Mesenchymal stem cell (in vitro differentiated cells and primary cell): ENCODE data around the gene CRYAA.

Experiments used
- DNase-seq: peaks from one replicate; pipeline ENCODE4 v3.0.0-alpha.2; 2013
- H2AFZ ChIP-seq: one replicate; pipeline ENCODE4 v1.6.1; 2013; ENCODE audit warnings: low read depth, mild to moderate bottlenecking, control low read depth, inconsistent platforms, low read length, moderate library complexity
- H2AK5ac ChIP-seq: 2 replicates; pipeline ENCODE4 v1.6.1; 2013; ENCODE audit warnings: low read length, moderate library complexity, mild to moderate bottlenecking, inconsistent platforms; ENCODE audit not compliant: severe bottlenecking
- H2BK120ac ChIP-seq: one replicate; pipeline ENCODE4 v1.6.1; 2013; ENCODE audit warnings: low read depth, mild to moderate bottlenecking, inconsistent platforms, low read length, moderate library complexity
- H2BK12ac ChIP-seq, 2 experiments: one replicate each; pipeline ENCODE4 v1.6.1; 2013; ENCODE audit warnings: inconsistent platforms in 2 of 2, low read length in 2 of 2, mild to moderate bottlenecking in 2 of 2, moderate library complexity in 2 of 2, control low read depth in 1 of 2
- H2BK15ac ChIP-seq: one replicate; pipeline ENCODE4 v1.6.1; 2013; ENCODE audit warnings: mild to moderate bottlenecking, low read depth, inconsistent platforms; ENCODE audit not compliant: poor library complexity, severe bottlenecking
- H2BK5ac ChIP-seq: 2 replicates; pipeline ENCODE4 v1.6.1; 2013; ENCODE audit warnings: low read depth, mild to moderate bottlenecking, low read length, control low read depth, inconsistent platforms; ENCODE audit not compliant: poor library complexity, severe bottlenecking
- H3K14ac ChIP-seq, 2 experiments: one replicate each; pipeline ENCODE4 v1.6.1; 2013; ENCODE audit warnings: inconsistent platforms in 2 of 2, low read length in 2 of 2, control low read depth in 1 of 2, mild to moderate bottlenecking in 1 of 2, moderate library complexity in 1 of 2
- H3K18ac ChIP-seq, 2 experiments: one replicate each; pipeline ENCODE4 v1.6.1; 2013; ENCODE audit warnings: inconsistent platforms in 2 of 2, low read length in 2 of 2, control low read depth in 1 of 2, low read depth in 1 of 2, mild to moderate bottlenecking in 1 of 2
- H3K23ac ChIP-seq, 2 experiments: one replicate each; pipeline ENCODE4 v1.6.1; 2013; ENCODE audit warnings: inconsistent platforms in 2 of 2, low read length in 2 of 2, mild to moderate bottlenecking in 2 of 2, moderate library complexity in 2 of 2, control low read depth in 1 of 2
- H3K27ac ChIP-seq: 2 replicates; pipeline ENCODE4 v1.5.1; 2013; ENCODE audit warnings: mild to moderate bottlenecking, moderate library complexity, low read length, control low read depth, inconsistent platforms; ENCODE audit not compliant: poor library complexity, severe bottlenecking
- H3K27me3 ChIP-seq, 2 experiments: 2 replicates each; pipeline versions ENCODE4 v1.6.1 to v1.7.0; 2013; ENCODE audit warnings: low read length in 2 of 2, mild to moderate bottlenecking in 2 of 2, moderate library complexity in 2 of 2, control low read depth in 1 of 2, inconsistent platforms in 1 of 2; ENCODE audit not compliant: control insufficient read depth in 1 of 2, insufficient read depth in 1 of 2
- H3K36me3 ChIP-seq, 2 experiments: 2 replicates each; pipeline versions ENCODE4 v1.6.1 to v1.7.0; 2013; ENCODE audit warnings: low read length in 2 of 2, control low read depth in 1 of 2, inconsistent platforms in 1 of 2, low read depth in 1 of 2, mild to moderate bottlenecking in 1 of 2; ENCODE audit not compliant: insufficient read depth in 2 of 2, control insufficient read depth in 1 of 2
- H3K4ac ChIP-seq, 2 experiments: one replicate each; pipeline ENCODE4 v1.6.1; 2013; ENCODE audit warnings: inconsistent platforms in 2 of 2, low read length in 2 of 2, mild to moderate bottlenecking in 2 of 2, moderate library complexity in 2 of 2, control low read depth in 1 of 2, low read depth in 1 of 2
- H3K4me1 ChIP-seq: 2 replicates; pipeline ENCODE4 v1.6.1; 2013; ENCODE audit warnings: low read depth, low read length, control low read depth; ENCODE audit not compliant: control insufficient read depth, insufficient read depth
- H3K4me2 ChIP-seq: 2 replicates; pipeline ENCODE4 v1.6.1; 2013; ENCODE audit warnings: low read length, mild to moderate bottlenecking, inconsistent platforms; ENCODE audit not compliant: poor library complexity, severe bottlenecking
- H3K4me3 ChIP-seq, 2 experiments: 2 replicates each; pipeline versions ENCODE4 v1.5.1 to v1.7.0; 2013; ENCODE audit warnings: low read length in 2 of 2, mild to moderate bottlenecking in 2 of 2, control low read depth in 1 of 2, low read depth in 1 of 2; ENCODE audit not compliant: insufficient read depth in 1 of 2
- H3K79me1 ChIP-seq: replicated peaks from 2 replicates; pipeline ENCODE4 v1.6.1; 2013; ENCODE audit warnings: mild to moderate bottlenecking, control low read depth, low read length, inconsistent platforms; ENCODE audit not compliant: poor library complexity, severe bottlenecking
- H3K9ac ChIP-seq: 2 replicates; pipeline ENCODE4 v1.7.0; 2013; ENCODE audit warnings: mild to moderate bottlenecking, low read length, moderate library complexity
- H3K9me3 ChIP-seq: 2 replicates; pipeline ENCODE4 v1.7.0; 2013; ENCODE audit warnings: mild to moderate bottlenecking, low read length; ENCODE audit not compliant: control insufficient read depth
- H4K8ac ChIP-seq: one replicate; pipeline ENCODE4 v1.6.1; 2013; ENCODE audit warnings: inconsistent platforms, mild to moderate bottlenecking, low read length, moderate library complexity
- H4K91ac ChIP-seq: one replicate; pipeline ENCODE4 v1.6.1; 2013; ENCODE audit warnings: mild to moderate bottlenecking, low read length, inconsistent platforms
- WGBS: methylation state at CpG from one replicate; pipeline ENCODE4 v1.1.7; 2013; ENCODE audit warnings: mixed read lengths; 5-methylcytosine and 5-hydroxymethylcytosine counted together

The CRYAA gene

GRCh38 chr21:43191971-43192370 lies 23.2 kb downstream of the CRYAA start:
- Histone ChIP-seq H2BK12ac (no peak overlapping the region), H3K79me1 (peaks cover 6% of the 10 kb centered on the region), H4K8ac (no peak overlapping the region), H3K4ac (no peak overlapping the region), H3K36me3 (no peaks in the 10 kb centered on the region), H3K4me2 (no peak overlapping the region), H3K27me3 (peaks cover 0 to 28% of the 10 kb centered on the region in 2 experiments), H2AK5ac (no peak overlapping the region), H3K4me1 (peaks cover 44% of the 10 kb centered on the region), H2BK5ac (no peak overlapping the region), H3K27ac (no peak overlapping the region), H3K14ac (no peak overlapping the region), H3K18ac (no peak overlapping the region), H4K91ac (no peak overlapping the region), H2BK120ac (no peak overlapping the region), H2BK15ac (no peak overlapping the region), H3K4me3 (no peak overlapping the region), H3K9ac (no peak overlapping the region), H2AFZ (no peak overlapping the region), H3K23ac (no peak overlapping the region), H3K9me3 (no peaks in the 10 kb centered on the region)
- DNase-seq, result no peak
- 94% methylated on average over 7 of the region's 7 CpGs for WGBS

- peaks cover 0 to 28% of the 10 kb centered on the region in 2 experiments for H3K27me3 ChIP-seq
- no peak overlapping the region for H3K4me3 ChIP-seq
- no peak overlapping the region for H2BK15ac ChIP-seq
- H3K18ac ChIP-seq, result peak overlapping the region in 1 of 2 experiments; percentile 23
- H2BK120ac ChIP-seq, result no peak overlapping the region
- no peak overlapping the region for H2AFZ ChIP-seq
- no peak overlapping the region for H3K4ac ChIP-seq
- H2AK5ac ChIP-seq, result peak overlapping the region; percentile 15
- H3K27ac ChIP-seq, result no peak overlapping the region
- no peaks in the 10 kb centered on the region for H3K36me3 ChIP-seq
- no peak overlapping the region for H3K9ac ChIP-seq
- H3K9me3 ChIP-seq, result no peaks in the 10 kb centered on the region
- H3K79me1 ChIP-seq, result peaks cover 6% of the 10 kb centered on the region
- H3K4me2 ChIP-seq, result no peak overlapping the region
- DNase-seq, result no peak
- H4K91ac ChIP-seq, result no peak overlapping the region
- H2BK12ac ChIP-seq, result peak overlapping the region in 1 of 2 experiments; percentile 2
- peaks cover 43% of the 10 kb centered on the region for H3K4me1 ChIP-seq
- no peak overlapping the region for H2BK5ac ChIP-seq
- no peak overlapping the region for H3K23ac ChIP-seq
- no peak overlapping the region for H3K14ac ChIP-seq
- 97% methylated on average over 8 of the region's 8 CpGs for WGBS
- no peak overlapping the region for H4K8ac ChIP-seq
These were observed 23.8 kb downstream of the CRYAA start for GRCh38 chr21:43192501-43193081.

- no peak overlapping the region for H3K27ac ChIP-seq
- no peak overlapping the region for H2BK5ac ChIP-seq
- peak overlapping the region; percentile 6 to 68 for H3K4ac ChIP-seq
- H2AK5ac ChIP-seq, result no peak overlapping the region
- peak overlapping the region; percentile 12 for H2BK120ac ChIP-seq
- H2BK15ac ChIP-seq, result no peak overlapping the region
- H3K4me2 ChIP-seq, result no peak overlapping the region
- no peak overlapping the region for H2AFZ ChIP-seq
- no peak overlapping the region for H3K23ac ChIP-seq
- peak overlapping the region; percentile 96 for H4K8ac ChIP-seq
- H3K9me3 ChIP-seq, result peaks cover 3% of the 10 kb centered on the region
- 94% methylated on average over 10 of the region's 11 CpGs for WGBS
- peak overlapping the region in 1 of 2 experiments; percentile 27 for H3K4me3 ChIP-seq
- H3K79me1 ChIP-seq, result peaks cover 6% of the 10 kb centered on the region
- peak overlapping the region; percentile 99 for H4K91ac ChIP-seq
- peak overlapping the region; percentile 2 to 67 for H2BK12ac ChIP-seq
- no peaks in the 10 kb centered on the region for H3K36me3 ChIP-seq
- no peak for DNase-seq
- peaks cover 40% of the 10 kb centered on the region for H3K4me1 ChIP-seq
- no peak overlapping the region for H3K9ac ChIP-seq
- peak overlapping the region in 1 of 2 experiments; percentile 28 for H3K14ac ChIP-seq
- peaks cover 0 to 28% of the 10 kb centered on the region in 2 experiments for H3K27me3 ChIP-seq
- H3K18ac ChIP-seq, result peak overlapping the region; percentile 35 to 93
These were observed 24.4 kb downstream of the CRYAA start for GRCh38 chr21:43193088-43193650.

- Histone ChIP-seq H4K91ac (peak overlapping the region; percentile 99), H2BK12ac (peak overlapping the region; percentile 2 to 67), H3K36me3 (no peaks in the 10 kb centered on the region), H3K4ac (peak overlapping the region; percentile 6 to 68), H2BK120ac (peak overlapping the region; percentile 12), H3K9ac (no peak overlapping the region), H2BK5ac (peak overlapping the region; percentile 10), H3K4me3 (peak overlapping the region in 1 of 2 experiments; percentile 27), H3K4me1 (peaks cover 39% of the 10 kb centered on the region), H3K14ac (peak overlapping the region in 1 of 2 experiments; percentile 0), H2AFZ (no peak overlapping the region), H3K27ac (peak overlapping the region; percentile 65), H2AK5ac (no peak overlapping the region), H4K8ac (peak overlapping the region; percentile 96), H2BK15ac (no peak overlapping the region), H3K9me3 (peaks cover 9% of the 10 kb centered on the region), H3K4me2 (no peak overlapping the region), H3K18ac (peak overlapping the region; percentile 72 to 93), H3K79me1 (peaks cover 6% of the 10 kb centered on the region), H3K23ac (no peak overlapping the region), H3K27me3 (peaks cover 0 to 28% of the 10 kb centered on the region in 2 experiments)
- 61% methylated on average over 19 of the region's 19 CpGs for WGBS
- DNase-seq, result peak; percentile 89
These were observed 25.0 kb downstream of the CRYAA start for GRCh38 chr21:43193651-43194302.
